Measurements from ENCODE around the gene LNX1. TPM values are rescaled to one million over a fixed set of nuclear protein-coding genes. Genes with fewer than 3 reads are reported as not detected.

Gene LNX1
- total RNA-seq, 1 experiment from 2014 or later: 1.7 TPM

- Histone ChIP-seq H4K8ac (replicated peaks; ENCODE audit: insufficient read length, low read depth, low read length) (no peak overlapping the region), H3K9me3 (ENCODE audit: control insufficient read depth, low read depth, low read length) (no peaks in the 10 kb centered on the region), H3T11ph (ENCODE audit: low read length) (no peak overlapping the region), H3K23ac (ENCODE audit: insufficient read length, low read depth, low read length) (no peak overlapping the region), H3K79me1 (ENCODE audit: insufficient read depth, low read depth, low read length, poor library complexity, severe bottlenecking) (no peaks in the 10 kb centered on the region), H3K27ac (ENCODE audit: insufficient read length, low read depth, low read length) (no peak overlapping the region), H2BK20ac (ENCODE audit: low read depth, low read length, poor library complexity, severe bottlenecking) (no peak overlapping the region), H4K91ac (ENCODE audit: insufficient read length, low read depth, low read length) (no peak overlapping the region), H2BK120ac (ENCODE audit: low read depth, low read length, poor library complexity, severe bottlenecking) (no peak overlapping the region), H2BK12ac (ENCODE audit: insufficient read length, low read depth, low read length) (no peak overlapping the region), H3K14ac (ENCODE audit: insufficient read depth, low read length) (no peak overlapping the region), H2AK5ac (ENCODE audit: insufficient read length, low read length) (no peak overlapping the region), H2BK15ac (ENCODE audit: low read depth, low read length) (no peak overlapping the region), H3K9ac (ENCODE audit: extremely low read depth, insufficient read length, low read length) (no peak overlapping the region), H2AFZ (ENCODE audit: low read length) (no peak overlapping the region), H2BK5ac (ENCODE audit: insufficient read length, low read length) (no peak overlapping the region), H3K56ac (ENCODE audit: insufficient read length, low read depth, low read length) (no peak overlapping the region), H4K20me1 (ENCODE audit: control insufficient read depth, insufficient read depth, insufficient read length) (no peaks in the 10 kb centered on the region), H3K4me1 (ENCODE audit: insufficient read depth, low read length) (0 out of 2 replicates have a peak, but pooled peaks cover 2% of the 10 kb centered on the region), H3K27me3 (ENCODE audit: insufficient read depth, low read length) (no peaks in the 10 kb centered on the region), H3K4ac (ENCODE audit: low read depth, low read length) (no peak overlapping the region), H3K18ac (ENCODE audit: insufficient read length, low read depth, low read length) (no peak overlapping the region), H4K5ac (ENCODE audit: insufficient read length, low read depth, low read length) (no peak overlapping the region), H3K79me2 (ENCODE audit: insufficient read depth, low read length) (no peaks in the 10 kb centered on the region), H3K23me2 (ENCODE audit: insufficient read length, low read depth, low read length, poor library complexity, severe bottlenecking) (no peaks in the 10 kb centered on the region), H3K4me2 (ENCODE audit: insufficient read depth, insufficient read length, low read length) (no peak overlapping the region)
- H3K27me3 Mint-ChIP-seq (ENCODE audit: low read depth): no peaks in the 10 kb centered on the region; the same call in 1 of the 2 replicates
- no peak overlapping the region for H3K27ac Mint-ChIP-seq
- H3K4me1 Mint-ChIP-seq: peaks cover 0 to 4% of the 10 kb centered on the region in 2 experiments; a peak in 1 of 4 replicates
- WGBS (ENCODE audit: extremely low coverage, insufficient read length, low lambda C conversion rate): no CpG with 5 or more reads among the region's 3 CpGs
- no peaks in the 10 kb centered on the region; a peak in 1 of 7 replicates for H3K36me3 Mint-ChIP-seq (ENCODE audit: insufficient read depth in 1 of 3, low read depth in 3 of 3)
- no peak for DNase-seq
- no peaks in the 10 kb centered on the region; a peak in 2 of 5 replicates for H3K9me3 Mint-ChIP-seq
- TF ChIP-seq CTCF (conservative IDR thresholded peaks at IDR 0.05): peak; percentile 42
- H3K4me3 Mint-ChIP-seq: no peak overlapping the region
Observed at GRCh38 chr4:53620956-53621355, 29.7 kb upstream of the LNX1 start.
